Stromal cell of bone marrow (primary cell): Measurements from ENCODE around the gene GALNT16.

ENCODE experiments used
- DNase-seq: peaks from one replicate; pipeline ENCODE4 v3.0.0-alpha.2; 2012; ENCODE audit warnings: low read depth

Gene GALNT16

DNA sequence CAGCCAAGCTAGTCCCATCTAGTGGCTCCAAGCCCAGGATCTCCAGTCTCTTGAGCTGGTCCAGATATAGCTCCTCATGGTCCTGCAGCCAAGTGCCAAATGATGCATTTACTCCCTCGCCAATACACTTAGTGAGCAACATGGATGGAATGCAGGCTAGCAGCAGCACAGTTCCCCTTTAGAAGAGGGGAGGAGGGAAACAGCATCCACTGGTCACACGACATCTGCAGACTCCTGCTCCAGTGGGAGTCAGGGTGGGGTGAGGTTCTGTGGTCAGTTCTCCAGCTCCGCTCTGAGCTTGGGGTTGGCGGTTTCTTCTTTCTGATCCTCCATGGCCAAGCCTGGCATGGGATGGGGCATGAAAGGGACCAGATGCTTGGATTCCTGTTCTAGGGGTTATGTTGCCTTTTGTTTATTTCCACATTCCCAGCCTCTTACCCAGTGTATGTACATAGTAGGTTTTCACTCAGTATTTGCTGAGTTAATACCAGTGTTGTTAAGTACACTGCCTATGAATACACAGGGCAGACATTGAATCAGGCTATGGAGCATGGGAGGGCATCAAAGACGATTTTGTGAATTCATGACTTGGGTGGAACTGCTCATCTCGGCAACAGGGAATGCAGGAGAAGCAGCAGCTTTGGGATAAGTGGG lies 57.3 kb downstream of the GALNT16 start:
- DNase-seq: peak; percentile 99

DNA sequence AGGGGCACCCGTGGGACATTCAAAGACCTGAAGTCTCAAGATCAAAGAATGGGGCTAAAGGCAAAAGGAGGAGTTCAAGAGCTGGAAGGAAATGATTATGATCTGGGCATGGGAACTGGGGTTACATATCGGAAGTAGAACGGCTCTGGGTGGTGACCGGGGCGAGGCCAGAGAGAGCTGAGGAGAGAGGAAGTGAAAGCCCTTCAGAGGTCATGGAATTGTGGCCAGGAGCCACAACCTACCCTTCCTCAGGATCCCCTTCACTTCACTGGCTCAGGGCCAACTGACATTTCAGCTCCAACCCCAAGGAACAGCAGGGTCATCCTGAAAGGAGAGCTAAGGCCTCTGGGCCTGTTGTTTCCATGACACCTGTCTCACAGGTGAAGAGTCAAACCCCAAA lies 57.8 kb downstream of the GALNT16 start:
- no peak for DNase-seq

DNA sequence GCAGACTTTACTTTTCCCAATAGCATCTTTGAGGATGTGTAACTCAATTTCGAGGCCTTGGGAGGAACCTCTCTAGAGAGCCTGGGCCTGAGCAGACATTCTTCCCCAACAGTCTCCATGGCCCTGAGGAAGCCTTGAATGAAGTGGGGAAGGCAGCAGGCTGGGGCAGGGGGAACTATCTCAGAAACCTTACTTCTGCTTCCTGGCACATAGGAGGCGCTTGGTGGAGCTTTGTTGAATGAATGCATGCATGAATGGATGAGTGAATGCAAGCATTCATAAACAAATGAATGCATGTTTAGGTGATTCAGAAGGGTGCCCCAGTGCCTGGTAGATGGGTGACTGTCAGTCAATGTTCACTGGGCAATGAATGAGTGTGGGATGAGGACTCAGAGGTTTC lies 58.3 kb downstream of the GALNT16 start:
- DNase-seq: no peak

- DNase-seq: no peak
Measured at GRCh38 chr14:69318901-69319475, 59.0 kb downstream of the GALNT16 start.

DNA sequence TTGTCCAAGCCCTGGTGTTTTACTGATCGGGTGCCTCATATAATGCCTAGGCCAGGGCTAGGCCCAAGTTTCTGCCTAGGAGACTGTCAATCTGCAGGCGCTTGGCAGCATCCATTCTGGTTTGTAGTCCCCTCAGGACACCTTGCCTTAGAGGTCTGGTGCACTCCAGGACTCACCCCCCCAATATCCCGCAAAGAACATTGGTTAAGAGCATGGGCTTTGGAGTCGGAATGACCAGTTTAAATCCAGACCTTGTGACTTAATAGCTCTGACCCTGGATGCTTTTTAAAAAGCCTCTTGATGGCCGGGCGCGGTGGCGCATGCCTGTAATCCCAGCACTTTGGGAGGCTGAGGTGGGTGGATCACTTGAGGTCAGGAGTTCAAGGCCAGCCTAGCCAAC lies 60.0 kb downstream of the GALNT16 start:
- no peak for DNase-seq

- DNase-seq: no peak
Measured at GRCh38 chr14:69320581-69321365, 60.8 kb downstream of the GALNT16 start.

- no peak for DNase-seq
Measured at GRCh38 chr14:69321601-69322330, 61.8 kb downstream of the GALNT16 start.

DNA sequence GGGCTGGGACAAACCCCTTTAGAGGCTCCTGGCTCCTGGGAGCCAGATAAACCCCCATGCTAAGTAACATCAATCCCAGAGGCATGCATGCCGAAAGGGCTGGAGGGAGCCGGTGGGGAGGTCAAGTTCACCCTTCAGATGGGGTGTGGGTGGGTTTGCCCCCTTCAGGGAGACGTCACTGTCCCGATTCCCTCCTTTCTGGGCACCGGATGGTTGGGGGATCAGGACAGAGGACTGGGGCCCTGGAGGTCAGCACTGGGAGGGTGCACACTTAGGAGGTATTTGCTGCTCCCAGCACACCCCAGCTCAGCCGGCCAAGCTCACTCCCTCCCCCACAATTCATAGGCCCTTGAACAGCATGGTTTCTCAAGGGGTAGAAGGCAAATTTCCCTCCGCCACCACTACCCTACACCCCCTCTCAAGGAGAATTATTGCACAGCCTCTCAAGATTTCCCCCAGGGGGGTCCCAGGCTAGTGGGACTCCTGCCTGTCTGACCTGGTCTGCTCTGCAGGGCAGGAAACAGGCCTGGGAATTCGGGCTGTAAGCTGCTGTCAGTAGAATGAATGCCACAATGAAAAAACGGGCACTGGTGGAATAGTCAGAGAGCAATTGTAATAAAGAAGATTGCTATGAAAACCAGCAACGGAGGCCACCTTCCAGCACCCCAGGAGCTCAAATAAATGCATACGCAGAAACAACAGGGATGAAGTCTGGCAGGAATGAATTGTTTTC lies 63.5 kb downstream of the GALNT16 start:
- no peak for DNase-seq

DNA sequence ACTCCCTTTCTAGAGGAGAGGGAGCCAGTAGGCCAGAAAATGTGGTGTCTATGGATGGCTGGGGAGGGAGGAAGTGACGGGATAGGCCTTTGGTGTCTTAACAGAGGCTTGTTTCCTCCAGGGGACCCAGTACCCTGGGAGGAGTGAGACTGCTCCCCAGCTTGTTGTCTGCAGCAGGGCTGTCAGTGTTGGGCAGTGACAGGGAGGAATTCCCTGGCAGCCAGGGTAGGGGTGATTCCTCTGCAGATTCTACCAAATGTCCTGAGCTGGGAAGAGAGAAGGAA lies 64.0 kb downstream of the GALNT16 start:
- DNase-seq: no peak

DNA sequence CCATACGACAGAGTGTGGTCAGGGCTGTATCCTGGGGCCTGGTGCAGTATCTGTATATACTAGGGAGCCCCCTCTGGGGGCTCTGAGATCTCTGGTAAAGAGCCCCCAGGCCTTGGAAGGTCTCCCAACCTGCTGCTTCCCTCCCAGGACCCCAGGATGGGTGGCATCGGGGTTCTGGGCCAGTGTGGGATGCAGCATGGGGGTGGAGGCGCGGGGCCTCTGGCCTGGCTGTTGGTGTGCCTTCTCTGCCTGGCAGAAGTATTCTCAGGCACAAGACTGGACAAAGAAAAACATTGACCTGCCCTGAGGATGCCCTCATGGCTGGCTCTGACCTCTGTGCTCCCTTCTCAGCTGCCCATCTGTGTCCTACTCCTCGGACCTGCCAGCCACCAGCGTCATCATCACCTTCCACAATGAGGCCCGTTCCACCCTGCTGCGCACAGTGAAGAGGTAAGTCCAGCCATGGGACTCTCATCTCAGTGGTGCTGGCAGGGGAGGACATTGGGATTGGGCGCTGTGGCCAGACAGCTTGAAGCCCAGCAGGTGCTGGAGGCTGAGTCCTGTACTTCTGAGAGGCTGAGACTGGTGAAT lies 64.5 kb downstream of the GALNT16 start:
- DNase-seq: no peak

DNA sequence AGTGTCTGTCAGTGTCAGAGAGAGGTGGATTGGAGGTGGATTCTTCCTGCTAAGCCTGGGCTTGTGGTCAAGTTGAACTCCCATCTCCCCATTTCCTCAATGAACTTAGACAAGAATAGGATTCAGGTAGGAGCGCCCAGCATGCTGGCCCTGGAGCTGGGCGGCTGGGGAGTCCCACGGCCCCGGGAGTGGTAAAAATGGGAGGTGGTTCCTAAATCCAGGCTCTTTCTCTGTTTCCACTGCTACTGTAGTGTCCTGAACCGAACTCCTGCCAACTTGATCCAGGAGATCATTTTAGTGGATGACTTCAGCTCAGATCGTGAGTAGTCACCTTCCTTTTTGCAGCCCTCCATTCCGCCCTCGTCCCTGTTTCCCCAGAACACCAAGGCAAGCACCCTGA lies 65.1 kb downstream of the GALNT16 start:
- DNase-seq: no peak

DNA sequence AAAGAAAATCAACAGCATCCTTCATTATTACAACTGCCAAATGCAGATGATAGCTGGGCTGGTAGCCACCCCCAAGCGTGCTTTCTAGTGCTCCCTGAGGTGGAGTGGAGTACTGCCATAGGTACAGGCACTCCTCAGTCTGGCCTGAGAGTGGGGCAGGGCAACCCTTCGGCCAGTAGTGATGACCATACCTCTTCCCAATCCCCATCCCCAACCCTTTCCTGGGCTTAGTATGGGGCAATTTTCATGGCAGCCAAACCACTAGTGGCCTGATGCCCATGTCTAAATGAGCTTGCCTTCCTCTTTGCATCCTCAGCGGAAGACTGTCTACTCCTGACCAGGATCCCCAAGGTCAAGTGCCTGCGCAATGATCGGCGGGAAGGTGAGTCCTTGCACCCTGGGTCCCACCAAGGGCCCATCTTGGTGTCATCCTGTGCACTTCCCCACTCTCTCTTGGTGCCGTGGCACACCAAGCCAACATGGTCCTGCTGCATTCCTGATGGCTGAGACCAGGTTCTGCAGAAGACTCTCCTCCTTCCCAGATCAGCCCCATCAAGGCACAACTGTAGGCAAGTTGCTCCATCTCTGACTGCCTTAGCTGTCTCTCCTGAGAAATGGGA lies 65.8 kb downstream of the GALNT16 start:
- no peak for DNase-seq

- no peak for DNase-seq
Measured at GRCh38 chr14:69326611-69327010, 66.7 kb downstream of the GALNT16 start.

DNA sequence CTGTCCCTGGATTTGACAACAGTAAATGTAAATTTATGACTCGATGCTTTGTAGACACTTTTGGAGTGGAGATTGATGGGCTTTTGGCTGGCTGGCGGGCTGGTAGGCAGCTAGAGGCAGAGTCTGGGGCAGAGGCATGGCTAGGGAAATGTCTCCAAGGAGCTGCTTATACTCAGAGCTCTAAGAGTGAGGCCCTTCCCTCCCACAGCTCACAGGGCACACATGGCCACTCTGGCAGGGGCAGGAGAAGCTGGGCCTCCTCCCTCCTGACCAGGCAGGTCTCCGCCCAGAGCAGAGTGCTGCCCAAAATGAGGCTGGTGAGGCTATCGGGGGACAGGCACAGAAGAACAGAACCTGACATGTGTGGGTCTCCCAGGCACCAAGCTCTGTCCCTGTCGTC lies 67.5 kb downstream of the GALNT16 start:
- no peak for DNase-seq

DNA sequence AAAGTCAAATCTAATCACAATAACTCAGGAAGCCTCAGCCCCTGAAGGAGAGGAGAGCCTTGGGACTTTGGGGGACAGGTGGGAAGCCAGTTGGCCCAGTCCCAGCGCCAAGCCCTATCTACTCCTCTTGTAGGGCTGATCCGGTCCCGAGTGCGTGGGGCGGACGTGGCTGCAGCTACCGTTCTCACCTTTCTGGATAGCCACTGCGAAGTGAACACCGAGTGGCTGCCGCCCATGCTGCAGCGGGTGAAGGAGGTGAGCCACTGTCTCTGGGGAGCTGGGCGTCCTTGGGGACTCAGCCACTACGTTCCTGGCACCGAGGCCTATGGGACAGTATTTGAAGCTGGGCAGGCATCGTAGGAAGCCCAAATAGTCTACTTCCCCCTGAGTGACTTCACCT lies 68.4 kb downstream of the GALNT16 start:
- DNase-seq: no peak

- no peak for DNase-seq
Measured at GRCh38 chr14:69328765-69329164, 68.8 kb downstream of the GALNT16 start.

DNA sequence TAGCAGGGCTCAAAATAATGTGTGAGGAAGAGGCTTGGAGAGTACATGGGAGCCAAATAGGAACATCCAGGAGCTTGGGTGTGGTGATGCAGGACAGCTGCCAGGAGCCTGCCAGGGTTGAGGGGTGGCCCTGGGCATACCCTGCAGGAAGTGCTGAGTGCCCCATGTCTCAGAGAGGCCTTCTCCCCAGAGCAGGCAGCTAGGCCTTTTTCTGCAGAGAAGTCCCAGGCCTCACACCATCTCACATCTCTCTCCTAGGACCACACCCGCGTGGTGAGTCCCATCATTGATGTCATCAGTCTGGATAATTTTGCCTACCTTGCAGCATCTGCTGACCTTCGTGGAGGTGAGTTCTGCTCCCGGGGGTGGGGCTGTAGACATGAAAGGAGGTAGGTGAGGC lies 71.2 kb downstream of the GALNT16 start:
- DNase-seq: no peak

- DNase-seq: no peak
Measured at GRCh38 chr14:69332782-69333395, 72.9 kb downstream of the GALNT16 start.

GRCh38 chr14:69333791-69334337 lies 73.9 kb downstream of the GALNT16 start:
- no peak for DNase-seq

DNA sequence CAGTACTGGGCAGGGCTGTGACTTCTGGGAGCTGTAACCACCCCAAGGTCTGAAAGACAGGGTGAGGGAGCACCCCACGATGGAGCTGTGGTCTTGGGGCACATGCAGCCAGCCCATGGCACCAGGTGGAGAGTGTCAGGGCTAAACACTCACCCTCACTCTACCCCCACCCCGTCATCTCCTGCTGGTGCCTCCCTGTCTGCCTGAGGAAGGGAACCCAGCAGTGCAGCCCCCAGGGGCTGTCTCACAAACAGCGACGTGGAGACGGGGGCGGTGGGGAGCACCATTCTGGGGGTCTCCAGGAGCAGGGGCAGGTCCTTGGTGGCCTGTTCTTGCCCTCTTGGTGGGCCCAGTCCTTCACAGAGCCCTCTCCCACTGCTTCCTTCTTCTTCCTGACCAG lies 74.6 kb downstream of the GALNT16 start:
- DNase-seq: no peak

DNA sequence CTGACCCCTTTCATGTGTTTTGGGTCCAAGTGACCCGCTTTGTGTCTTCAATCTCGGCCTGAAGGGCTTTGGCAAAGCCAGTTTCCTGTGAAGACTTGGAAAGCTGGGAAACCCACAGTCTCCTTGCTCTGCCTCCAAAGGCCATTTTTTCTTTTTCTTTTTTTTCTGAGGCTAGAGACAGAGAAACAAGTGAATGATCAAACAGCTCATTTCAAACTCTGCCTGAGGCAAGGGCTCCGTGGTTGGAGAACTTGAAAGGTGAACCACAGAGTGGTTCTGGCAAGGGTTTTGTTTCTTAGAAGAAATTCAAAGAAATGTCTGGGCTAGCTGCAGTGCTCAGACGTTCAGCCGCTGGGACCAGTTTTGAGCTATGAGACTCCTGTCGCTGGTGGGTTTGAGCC lies 75.4 kb downstream of the GALNT16 start:
- no peak for DNase-seq
